ENCODE data around the gene PITPNM2. TPM values are rescaled to one million over a fixed set of nuclear protein-coding genes. Genes with fewer than 3 reads are reported as not detected.
A peak's percentile ranks its signal among the peaks of the same experiment; 100 is the strongest.

The PITPNM2 gene
- total and polyA plus RNA-seq, 9 of the 15 experiments (the other 6 are each of a cell fraction or from before 2014, with no cell fraction given): 0.03 to 10.8 (median 2.9) TPM

DNA sequence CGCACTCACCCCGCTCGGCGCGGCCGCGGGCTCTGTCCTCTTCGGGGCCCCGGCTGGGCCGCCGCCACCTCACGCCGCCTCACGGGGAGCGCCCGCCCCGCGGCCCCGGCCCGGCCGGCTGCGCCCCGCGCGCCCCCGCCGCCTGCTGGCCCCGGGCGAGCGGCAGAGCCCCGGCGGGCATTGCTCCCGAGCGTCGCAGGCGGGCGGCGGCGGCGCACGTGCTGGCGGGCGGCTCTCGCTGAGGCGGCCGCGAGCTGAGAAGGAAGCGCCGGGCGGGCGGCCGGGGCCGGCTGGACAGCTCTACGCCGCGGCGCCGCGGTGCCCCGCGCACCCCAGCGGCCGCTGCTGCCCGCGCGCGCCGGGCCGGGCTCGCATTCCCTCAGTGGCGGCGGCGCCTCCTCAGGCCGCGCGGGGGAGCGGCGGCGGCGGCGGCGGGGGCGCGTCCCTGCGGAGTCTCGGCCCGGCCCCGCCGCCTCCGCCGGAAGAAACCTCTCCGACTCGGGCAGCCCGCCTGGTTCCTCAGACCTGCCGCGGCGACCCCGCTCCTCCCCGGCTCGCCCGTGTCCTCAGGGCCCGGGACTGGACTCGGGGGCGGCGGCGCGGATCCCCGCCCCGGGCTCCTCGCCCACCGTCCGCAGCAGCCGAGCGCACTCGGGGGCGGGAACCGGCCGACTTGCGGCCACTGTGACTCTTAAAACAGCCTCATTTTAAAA is at the start of gene PITPNM2 (continued):
- no peak for TF ChIP-seq ARID4B (CRISPR knock-in tag; IDR thresholded peaks at IDR 0.05)
- TF ChIP-seq PRPF4 (IDR thresholded peaks at IDR 0.05; ENCODE audit: insufficient read depth, low read depth, low read length, poor library complexity, severe bottlenecking): peak; percentile 52
- TF ChIP-seq E2F8 (IDR thresholded peaks at IDR 0.05; ENCODE audit: low read depth, partially characterized antibody): no peak
- TF ChIP-seq, protein P1, sequence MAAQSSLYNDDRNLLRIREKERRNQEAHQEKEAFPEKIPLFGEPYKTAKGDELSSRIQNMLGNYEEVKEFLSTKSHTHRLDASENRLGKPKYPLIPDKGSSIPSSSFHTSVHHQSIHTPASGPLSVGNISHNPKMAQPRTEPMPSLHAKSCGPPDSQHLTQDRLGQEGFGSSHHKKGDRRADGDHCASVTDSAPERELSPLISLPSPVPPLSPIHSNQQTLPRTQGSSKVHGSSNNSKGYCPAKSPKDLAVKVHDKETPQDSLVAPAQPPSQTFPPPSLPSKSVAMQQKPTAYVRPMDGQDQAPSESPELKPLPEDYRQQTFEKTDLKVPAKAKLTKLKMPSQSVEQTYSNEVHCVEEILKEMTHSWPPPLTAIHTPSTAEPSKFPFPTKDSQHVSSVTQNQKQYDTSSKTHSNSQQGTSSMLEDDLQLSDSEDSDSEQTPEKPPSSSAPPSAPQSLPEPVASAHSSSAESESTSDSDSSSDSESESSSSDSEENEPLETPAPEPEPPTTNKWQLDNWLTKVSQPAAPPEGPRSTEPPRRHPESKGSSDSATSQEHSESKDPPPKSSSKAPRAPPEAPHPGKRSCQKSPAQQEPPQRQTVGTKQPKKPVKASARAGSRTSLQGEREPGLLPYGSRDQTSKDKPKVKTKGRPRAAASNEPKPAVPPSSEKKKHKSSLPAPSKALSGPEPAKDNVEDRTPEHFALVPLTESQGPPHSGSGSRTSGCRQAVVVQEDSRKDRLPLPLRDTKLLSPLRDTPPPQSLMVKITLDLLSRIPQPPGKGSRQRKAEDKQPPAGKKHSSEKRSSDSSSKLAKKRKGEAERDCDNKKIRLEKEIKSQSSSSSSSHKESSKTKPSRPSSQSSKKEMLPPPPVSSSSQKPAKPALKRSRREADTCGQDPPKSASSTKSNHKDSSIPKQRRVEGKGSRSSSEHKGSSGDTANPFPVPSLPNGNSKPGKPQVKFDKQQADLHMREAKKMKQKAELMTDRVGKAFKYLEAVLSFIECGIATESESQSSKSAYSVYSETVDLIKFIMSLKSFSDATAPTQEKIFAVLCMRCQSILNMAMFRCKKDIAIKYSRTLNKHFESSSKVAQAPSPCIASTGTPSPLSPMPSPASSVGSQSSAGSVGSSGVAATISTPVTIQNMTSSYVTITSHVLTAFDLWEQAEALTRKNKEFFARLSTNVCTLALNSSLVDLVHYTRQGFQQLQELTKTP (IDR thresholded peaks at IDR 0.05; ENCODE audit: low read depth in 1 of 2, partially characterized antibody in 2 of 2): no peak
- peak; percentile 62 for TF ChIP-seq FIP1L1 (IDR thresholded peaks at IDR 0.05; ENCODE audit: low read depth, low read length, poor library complexity, severe bottlenecking)
- no peak for TF ChIP-seq LEF1 (IDR thresholded peaks at IDR 0.05)
- no peak for TF ChIP-seq FOXJ3 (CRISPR knock-in tag; IDR thresholded peaks at IDR 0.05)
- TF ChIP-seq ZBTB1 (CRISPR knock-in tag; IDR thresholded peaks at IDR 0.05; ENCODE audit: borderline replicate concordance, low read depth): no peak
- TF ChIP-seq KDM2B (CRISPR knock-in tag; IDR thresholded peaks at IDR 0.05): no peak
- no peak for TF ChIP-seq ZNF395 (CRISPR knock-in tag; IDR thresholded peaks at IDR 0.05)
- no peak for TF ChIP-seq SMAD3 (CRISPR knock-in tag; conservative IDR thresholded peaks at IDR 0.05)
- TF ChIP-seq MYC (IDR thresholded peaks at IDR 0.05; ENCODE audit: low read depth, low read length): no peak
- TF ChIP-seq MYC (CRISPR knock-in tag; IDR thresholded peaks at IDR 0.05; ENCODE audit: borderline replicate concordance, low read depth): no peak

Measured in K562 (cell line).